Measurements from ENCODE around the gene APPL1.
"Not testable (repeated sequence)": the region's sequence is repeated elsewhere in the genome, so short reads cannot be mapped to it uniquely, and the experiment has no call there.

The APPL1 gene

DNA sequence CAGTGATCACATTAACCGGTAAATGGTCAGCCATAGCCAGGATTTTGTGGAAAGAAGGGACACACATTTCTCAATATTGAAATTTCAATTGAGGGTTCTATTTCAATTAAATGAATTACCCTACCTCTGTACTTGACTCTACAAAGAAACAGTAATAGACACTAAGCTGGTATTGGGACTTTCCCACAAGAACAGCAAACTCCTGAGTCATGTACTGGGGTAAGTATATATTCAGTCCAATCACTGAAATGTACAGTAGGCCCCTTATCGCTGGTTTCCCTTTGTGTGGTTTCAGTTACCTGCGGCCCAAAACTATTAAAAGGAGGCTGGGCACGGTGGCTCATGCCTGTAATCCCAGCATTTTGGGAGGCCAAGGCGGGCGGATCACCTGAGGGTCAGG, 47.3 kb downstream of the APPL1 start:
- no peak for DNase-seq (ENCODE audit: low read depth)

- no peak for DNase-seq (ENCODE audit: low read depth)
These were observed 47.9 kb downstream of the APPL1 start for GRCh38 chr3:57275393-57275792.

- DNase-seq (ENCODE audit: low read depth) = no peak
These were observed 50.7 kb downstream of the APPL1 start for GRCh38 chr3:57278237-57278636.

- no peak for DNase-seq (ENCODE audit: low read depth)
These were observed 52.2 kb downstream of the APPL1 start for GRCh38 chr3:57279685-57280084.

DNA sequence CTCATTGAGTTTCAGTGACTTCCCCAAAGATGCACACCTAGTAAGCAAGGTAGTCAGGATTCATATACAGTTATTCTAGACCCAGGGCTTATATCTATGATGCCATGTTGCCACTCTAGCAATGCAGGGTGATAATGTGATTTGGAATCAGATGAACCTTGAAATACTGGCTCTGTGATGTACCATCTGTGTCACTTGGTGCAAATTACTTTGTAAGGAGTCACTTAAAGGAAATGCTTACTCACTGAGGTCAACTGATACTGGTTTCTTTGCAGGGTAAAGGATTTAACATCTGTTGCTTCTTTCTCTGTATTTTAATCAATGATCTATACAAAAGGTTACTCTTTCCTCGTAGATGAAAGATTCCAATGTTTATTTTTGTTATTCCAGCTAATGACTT, 54.2 kb downstream of the APPL1 start:
- no peak for DNase-seq (ENCODE audit: low read depth)

DNA sequence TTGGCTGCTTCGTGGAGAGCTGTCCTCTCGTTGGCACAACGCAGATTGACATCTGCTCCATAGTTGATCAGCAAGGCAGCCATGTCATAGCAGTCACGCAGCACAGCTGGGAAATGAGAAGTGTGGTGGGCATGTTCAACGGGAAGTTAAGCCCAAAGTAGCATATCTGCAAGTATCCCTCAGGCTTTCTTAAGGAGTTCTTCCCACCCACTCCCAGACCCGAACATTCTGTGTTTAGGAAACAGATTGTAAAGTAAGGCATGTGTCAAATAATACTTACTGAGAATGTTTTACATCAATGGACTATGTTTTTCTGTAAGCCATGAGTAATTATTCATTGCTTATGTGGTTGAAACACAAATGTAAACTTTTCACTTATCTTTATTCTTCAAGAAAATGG, 55.8 kb downstream of the APPL1 start:
- DNase-seq (ENCODE audit: low read depth) = no peak

DNA sequence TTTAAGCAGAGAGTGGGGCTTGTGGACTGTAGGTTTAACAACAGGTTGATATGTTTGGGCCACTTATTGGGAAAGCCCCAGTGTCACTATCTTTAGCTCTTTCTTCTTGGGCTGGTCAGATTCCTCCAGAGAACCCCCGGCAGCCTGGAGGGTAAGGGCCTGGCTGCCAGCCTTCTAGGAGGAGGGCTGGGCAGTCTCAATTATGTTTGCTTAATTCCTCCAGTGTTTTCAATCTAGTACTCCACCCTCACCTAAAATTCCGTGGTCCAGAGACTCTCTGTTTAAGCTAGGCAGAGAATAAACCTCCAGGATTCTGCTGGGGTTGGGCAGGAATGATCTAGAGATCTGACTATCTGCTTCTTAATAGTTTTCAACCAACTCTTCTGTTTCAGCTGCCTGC, 59.7 kb downstream of the APPL1 start:
- no peak for DNase-seq (ENCODE audit: low read depth)

- no peak for DNase-seq (ENCODE audit: low read depth)
These were observed 60.9 kb downstream of the APPL1 start for GRCh38 chr3:57288403-57288802.

DNA sequence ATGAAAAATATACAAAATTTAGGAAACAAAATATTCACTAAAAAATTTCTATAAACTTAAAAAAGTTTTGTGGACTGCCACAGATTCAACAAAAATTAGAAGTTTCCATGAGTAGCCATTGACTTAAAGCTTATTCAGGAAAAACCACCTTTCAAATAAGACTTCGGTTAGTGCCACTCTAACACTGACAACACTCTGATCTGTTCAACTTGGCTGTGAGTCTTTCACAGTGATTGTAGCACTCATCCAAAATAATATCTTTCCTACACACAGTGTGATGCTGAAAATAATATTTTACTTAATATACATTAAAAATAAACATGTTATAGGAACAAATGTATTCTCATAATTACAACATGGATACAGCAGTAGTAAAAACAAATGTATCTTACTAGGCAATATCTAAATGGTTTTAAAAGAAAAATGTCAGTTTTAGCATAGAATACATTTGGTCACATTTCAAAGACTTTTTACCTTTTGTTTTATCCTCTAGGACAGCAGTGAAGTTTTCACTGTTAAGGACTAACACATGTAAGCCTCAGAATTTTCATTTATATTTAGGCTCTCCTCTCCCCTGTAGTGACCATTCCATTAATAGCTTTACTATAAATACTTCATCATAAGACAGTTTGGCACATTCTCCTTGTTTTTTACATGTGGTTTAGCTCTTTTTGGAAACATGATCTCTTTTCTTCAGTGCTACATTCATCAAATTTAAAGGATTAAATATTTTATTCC, 64.8 kb downstream of the APPL1 start, which contains the start of gene ASB14:
ASB14 (minus strand) TSS at position 527 of the 738 bp plus-strand sequence. CDS start 652 bp downstream, outside the sequence.
- DNase-seq (ENCODE audit: low read depth) = no peak

- DNase-seq (ENCODE audit: low read depth) = no peak
These were observed 65.5 kb downstream of the APPL1 start for GRCh38 chr3:57292897-57293526.

DNA sequence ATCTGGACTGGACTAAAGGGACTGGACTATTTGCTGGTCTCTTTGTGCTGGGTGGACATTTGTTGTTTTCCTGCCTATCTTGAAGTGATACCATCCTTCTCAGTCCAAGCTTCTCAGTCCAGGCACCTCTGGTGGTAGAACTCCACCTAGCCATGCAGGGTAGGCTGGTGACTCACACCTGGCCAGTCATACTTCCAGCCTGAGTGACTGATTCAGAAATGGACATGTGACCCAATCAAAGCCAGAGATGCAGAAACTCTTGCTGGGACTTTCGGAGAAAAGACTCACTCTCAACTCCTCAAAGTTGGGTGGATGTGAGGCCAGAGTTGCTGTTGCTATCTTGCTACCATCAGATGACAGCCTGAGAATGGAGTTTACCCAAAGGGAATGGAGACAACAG, 70.5 kb downstream of the APPL1 start:
- DNase-seq (ENCODE audit: low read depth) = no peak

- not testable (repeated sequence) for DNase-seq (ENCODE audit: low read depth)
These were observed 76.0 kb downstream of the APPL1 start for GRCh38 chr3:57303520-57303919.

DNA sequence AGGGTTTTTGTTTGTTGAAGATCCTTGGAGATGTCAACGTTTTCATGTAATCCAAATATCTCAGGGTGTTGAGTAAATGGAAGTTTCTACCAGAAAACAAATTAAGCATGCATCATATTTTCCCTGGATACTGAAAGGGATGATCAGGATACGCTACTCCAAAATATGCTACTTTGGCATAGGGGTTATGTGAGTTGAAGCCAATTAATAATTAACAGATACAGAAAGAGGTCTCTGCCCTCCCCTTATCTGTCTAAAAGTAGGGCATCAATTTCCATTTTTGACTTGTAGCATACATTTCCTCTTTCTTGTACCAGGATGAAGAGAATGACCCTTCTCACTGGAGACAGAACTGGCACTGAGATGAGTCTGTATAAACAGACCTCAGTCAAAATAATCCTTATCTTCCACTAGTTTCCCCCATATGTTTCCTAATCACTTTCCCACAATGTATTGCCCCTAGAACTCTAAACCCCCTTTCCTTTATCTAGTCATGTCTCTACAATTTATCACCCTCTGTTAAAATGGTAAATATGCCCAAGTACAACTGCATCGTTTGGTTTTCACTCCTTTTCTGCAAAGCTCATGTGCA, 82.3 kb downstream of the APPL1 start:
- DNase-seq (ENCODE audit: low read depth) = no peak

GRCh38 chr3:57314204-57314603, 86.7 kb downstream of the APPL1 start:
- no peak for DNase-seq (ENCODE audit: low read depth)
